Psoas muscle (tissue), 8 donors: Measurements from ENCODE around the gene EPB41L4A. TPM values are rescaled to one million over a fixed set of nuclear protein-coding genes. Genes with fewer than 3 reads are reported as not detected.

ENCODE experiments used
- ATAC-seq, 4 donors: fragments of 200-7000 bp; cut with Tn5 transposase; one replicate each; pipeline ENCODE4 v1.9.1; 2020; ENCODE audit warnings: moderate library complexity in 3 of 4, mild to moderate bottlenecking in 2 of 4
- DNase-seq, 2 donors: peaks; one replicate each; pipeline ENCODE4 v3.0.0-alpha.2; 2020
- H3K27ac ChIP-seq: fragments of 200-600 bp; one replicate; pipeline ENCODE4 v1.8.0; 2022
- H3K27me3 ChIP-seq, 3 donors: fragments of 200-600 bp in 1 of 3; one replicate each; pipeline versions ENCODE4 v1.6.1 to v1.8.0; 2013 to 2022; ENCODE audit warnings: low read length in 2 of 3, mild to moderate bottlenecking in 2 of 3, moderate library complexity in 1 of 3; ENCODE audit not compliant: insufficient read depth in 3 of 3
- H3K36me3 ChIP-seq, 2 donors: fragments of 200-600 bp in 1 of 2; one replicate each; pipeline versions ENCODE4 v1.6.1 to v1.8.0; 2013 to 2022; ENCODE audit warnings: low read depth in 1 of 2, mild to moderate bottlenecking in 1 of 2, moderate library complexity in 1 of 2; ENCODE audit not compliant: insufficient read depth in 1 of 2
- H3K4me1 ChIP-seq: fragments of 200-600 bp; one replicate; pipeline ENCODE4 v1.8.0; 2022
- H3K4me3 ChIP-seq: fragments of 200-600 bp; one replicate; pipeline ENCODE4 v1.8.0; 2022; ENCODE audit warnings: mild to moderate bottlenecking
- H3K9me3 ChIP-seq: fragments of 200-600 bp; one replicate; pipeline ENCODE4 v1.8.0; 2022
- CTCF ChIP-seq: fragments of 200-600 bp; IDR thresholded peaks from one replicate; pipeline ENCODE4 v1.8.0; 2022; ENCODE audit warnings: antibody characterized with exemption
- WGBS, 3 donors: extraction: QIAGEN DNeasy Blood & Tissue Kit; methylation state at CpG; one replicate each; pipeline versions ENCODE4 v1.1.6 to v1.1.7; 2013; 5-methylcytosine and 5-hydroxymethylcytosine counted together
- intact Hi-C, 2 donors: fragments of 100-400 bp; cut with DNase I; formaldehyde crosslinking; loops; one replicate each; pipeline versions ENCODE4 v1.11.0 to v1.14.2; 2022
- polyA plus RNA-seq, 3 donors: library from polyadenylated mRNA; stranded (reverse); fragments of 200-250 nt; gene quantifications; one replicate each; pipeline ENCODE4 v1.2.3, GENCODE V29; 2013
- total RNA-seq, 4 donors: library from RNA; stranded (reverse); fragmentation: NEBNext Ultra II Directional in 2 of 4; extraction: Animal tissue kit (Norgen Biotek cat#: 25700) in 2 of 4; gene quantifications; one replicate each; pipeline versions ENCODE4 v1.2.1 to v1.2.4, GENCODE V29; 2021 to 2023
- donor health status: healthy with polysubstance abuse.
- donor health status: DM: no; HTN: no; CAD: no; lungs with moderate emphysema.
- donor health status: Bipolar disorder and iron deficiency.
- donor health status: healthy.
- donor health status: DM: yes; HTN: yes; CAD: no.
- donor health status: DM: no; HTN: no; CAD: no.
- donor health status: DM: no; HTN: no; CAD: no.
- donor health status: DM: yes; HTN: yes; CAD: no.

Gene EPB41L4A
- total and polyA plus RNA-seq, 7 donors = 1.0 to 7.2 (median 1.9) TPM

GRCh38 chr5:112412346-112412745 is 6.7 kb downstream of the EPB41L4A start:
- Histone ChIP-seq H3K27ac (no peak overlapping the region), H3K4me1 (no peaks in the 10 kb centered on the region), H3K4me3 (no peak overlapping the region), H3K36me3 (no peaks in the 10 kb centered on the region), H3K27me3 (peaks cover 0 to 14% (median 0%) of the 10 kb centered on the region in 3 donors), H3K9me3 (no peaks in the 10 kb centered on the region)
- 46 to 54% (median 48%) methylated on average over 3 of the region's 3 CpGs for WGBS, 3 donors
- intact Hi-C loops = no loop called here
- ATAC-seq = no peak
- DNase-seq = no peak
- no peak for TF ChIP-seq CTCF

- ATAC-seq = no peak
- TF ChIP-seq CTCF = no peak
- WGBS, 3 donors = 53 to 73% (median 71%) methylated on average over 6 to 7 of the region's 7 CpGs
- Histone ChIP-seq H3K36me3 (no peaks in the 10 kb centered on the region), H3K27ac (no peak overlapping the region), H3K27me3 (peaks cover 0 to 11% (median 0%) of the 10 kb centered on the region in 3 donors), H3K4me1 (no peaks in the 10 kb centered on the region), H3K9me3 (no peaks in the 10 kb centered on the region), H3K4me3 (no peak overlapping the region)
- no peak for DNase-seq
- intact Hi-C loops = no loop called here
Measured at GRCh38 chr5:112411903-112412302, 7.2 kb downstream of the EPB41L4A start.

GRCh38 chr5:112407666-112408065 is 11.4 kb downstream of the EPB41L4A start:
- DNase-seq (no peak), ATAC-seq (no peak)
- no peaks in the 10 kb centered on the region for H3K36me3 ChIP-seq
- H3K27ac ChIP-seq = no peak overlapping the region
- 63 to 64% (median 64%) methylated on average over 2 of the region's 2 CpGs for WGBS, 3 donors
- no peak overlapping the region for H3K4me3 ChIP-seq
- H3K4me1 ChIP-seq = no peaks in the 10 kb centered on the region
- intact Hi-C loops = loop anchor here in 1 of 2 donors (5.0 kb wide), 1 partner anchor 50 kb away; no protein-coding TSS in a partner anchor
- no peaks in the 10 kb centered on the region for H3K9me3 ChIP-seq
- no peaks in the 10 kb centered on the region for H3K27me3 ChIP-seq
- TF ChIP-seq CTCF = no peak

GRCh38 chr5:112407240-112407639 is 11.8 kb downstream of the EPB41L4A start:
- no peak for ATAC-seq
- Histone ChIP-seq H3K27ac (no peak overlapping the region), H3K4me3 (no peak overlapping the region), H3K27me3 (no peaks in the 10 kb centered on the region), H3K4me1 (no peaks in the 10 kb centered on the region), H3K36me3 (no peaks in the 10 kb centered on the region), H3K9me3 (no peaks in the 10 kb centered on the region)
- no peak for DNase-seq
- no peak for TF ChIP-seq CTCF
- intact Hi-C loops = loop anchor here in 1 of 2 donors (5.0 kb wide), 1 partner anchor 50 kb away; no protein-coding TSS in a partner anchor

- ATAC-seq = no peak
- Histone ChIP-seq H3K27me3 (no peaks in the 10 kb centered on the region), H3K27ac (no peak overlapping the region), H3K4me3 (no peak overlapping the region), H3K4me1 (no peaks in the 10 kb centered on the region), H3K9me3 (no peaks in the 10 kb centered on the region), H3K36me3 (no peaks in the 10 kb centered on the region)
- TF ChIP-seq CTCF = no peak
- DNase-seq = no peak
- WGBS, 3 donors = 44 to 68% (median 68%) methylated on average over 1 of the region's 1 CpG
- intact Hi-C loops = no loop called here
Measured at GRCh38 chr5:112403069-112403468, 16.0 kb downstream of the EPB41L4A start.
